NCI-H446 treated with DMSO at 0.1 percent for 48 hours (cell line): ENCODE data around the gene ADGRA1.
"Not testable (repeated sequence)": the region's sequence is repeated elsewhere in the genome, so short reads cannot be mapped to it uniquely, and the experiment has no call there.

Experiments used
- DNase-seq: peaks from one replicate; lab custom pipeline; 2025; lab: John Stamatoyannopoulos, UW

The ADGRA1 gene

GRCh38 chr10:133096616-133097269 lies 9.0 kb downstream of the ADGRA1 start:
- DNase-seq: no peak

- DNase-seq: no peak
Measured at GRCh38 chr10:133097418-133097817, 9.7 kb downstream of the ADGRA1 start.

DNA sequence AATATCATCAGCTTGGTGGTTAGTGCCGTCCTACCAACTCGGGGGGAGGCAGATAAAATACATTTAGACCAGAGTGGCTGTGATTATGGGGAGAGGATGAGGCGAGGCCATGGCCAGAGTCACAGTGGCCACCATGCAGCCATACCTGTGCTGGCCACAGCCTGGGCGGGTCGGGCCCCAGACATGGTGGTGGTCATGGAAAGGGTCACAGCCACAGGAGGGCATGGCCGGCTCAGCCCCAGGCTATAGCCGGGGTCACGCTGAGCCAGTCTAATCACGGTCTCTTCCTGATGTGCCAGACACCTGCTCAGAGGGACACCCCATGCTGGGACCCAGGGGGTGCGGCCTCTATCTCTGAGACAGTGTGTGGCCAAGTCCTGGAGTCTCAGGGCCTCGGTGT lies 10.2 kb downstream of the ADGRA1 start:
- DNase-seq: no peak

DNA sequence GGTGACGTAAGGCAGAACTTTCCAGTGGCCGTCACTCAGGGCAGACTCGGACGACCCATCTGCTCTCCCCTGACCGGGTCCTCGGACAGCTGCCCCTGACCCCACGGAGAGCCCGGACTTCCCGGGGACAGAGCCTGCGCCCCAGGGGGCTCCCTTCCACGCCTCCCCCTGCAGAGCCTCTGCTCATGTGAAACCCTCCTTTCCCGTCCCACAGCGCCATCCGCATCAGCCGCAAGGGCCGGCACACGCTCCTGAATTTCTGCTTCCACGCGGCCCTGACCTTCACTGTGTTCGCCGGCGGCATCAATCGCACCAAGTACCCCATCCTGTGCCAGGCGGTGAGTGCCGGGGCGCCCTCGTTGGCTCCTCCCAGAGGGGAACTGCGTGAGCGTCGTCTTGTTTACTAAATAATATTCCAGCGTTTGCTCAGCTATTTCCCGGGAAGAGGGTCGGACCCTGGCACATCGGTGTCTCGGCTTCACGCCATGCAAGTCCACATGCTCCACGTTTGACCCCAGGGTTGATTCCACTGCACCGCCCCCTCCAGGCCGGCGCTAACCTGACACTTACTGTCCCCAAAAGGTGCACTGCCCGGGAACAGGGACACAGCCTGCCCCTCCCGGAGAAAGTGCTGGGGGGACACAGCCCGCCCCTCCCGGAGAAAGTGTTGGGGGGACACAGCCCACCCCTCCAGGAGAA lies 10.9 kb downstream of the ADGRA1 start:
- no peak for DNase-seq

DNA sequence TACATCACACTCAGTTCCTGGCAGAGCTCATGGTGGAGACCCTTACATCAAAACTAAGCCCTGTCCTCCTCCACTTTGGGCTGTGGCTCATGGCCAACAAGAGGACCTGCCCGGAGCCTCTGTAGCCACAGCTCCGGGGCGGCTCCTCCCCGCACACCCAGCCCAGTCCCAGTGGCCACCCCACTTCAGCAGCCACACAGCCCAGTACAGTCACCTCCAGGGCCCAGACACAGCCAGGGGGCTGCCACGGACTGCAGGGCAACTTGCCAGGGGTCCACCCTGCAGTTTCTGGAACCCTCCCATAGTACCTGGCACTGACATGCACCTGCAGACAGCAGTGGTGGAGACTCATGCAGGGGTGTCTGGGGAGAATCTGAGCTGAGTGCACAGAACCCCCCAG lies 11.8 kb downstream of the ADGRA1 start:
- no peak for DNase-seq

GRCh38 chr10:133100186-133100585 lies 12.5 kb downstream of the ADGRA1 start:
- DNase-seq: no peak

DNA sequence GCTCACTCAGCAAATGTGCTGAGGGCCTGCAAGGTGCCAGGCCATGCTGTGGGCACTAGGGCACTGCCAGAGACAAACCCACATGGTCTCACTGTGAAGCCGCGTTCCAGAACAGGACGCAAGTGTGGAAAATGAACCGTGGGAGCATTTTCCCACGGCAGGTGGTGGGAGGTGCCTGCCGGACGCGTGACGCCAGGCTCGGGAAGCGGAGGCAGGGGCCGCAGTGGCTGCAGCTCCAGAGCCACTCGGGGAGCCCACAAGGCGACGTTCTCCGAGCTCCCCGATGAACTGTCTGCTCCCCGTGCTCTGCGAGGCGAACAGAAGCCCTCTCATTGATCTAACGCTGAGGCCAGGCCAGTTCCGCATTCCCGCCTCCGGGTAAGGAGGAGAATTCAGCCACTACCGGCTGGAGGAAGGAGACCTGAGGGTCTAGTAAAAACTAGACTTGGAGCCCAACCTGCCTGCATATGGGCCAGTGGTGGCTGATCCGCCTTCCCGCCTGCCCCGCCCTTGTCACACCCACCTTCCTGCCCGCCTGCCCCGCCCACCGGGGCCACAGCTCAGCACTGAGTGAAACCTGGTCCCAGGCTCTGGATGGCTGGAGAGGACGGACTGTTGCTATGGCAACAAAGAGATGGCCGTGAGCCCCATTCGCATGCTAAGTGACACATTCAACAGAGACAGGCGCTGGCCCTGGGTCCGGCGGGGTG lies 13.1 kb downstream of the ADGRA1 start:
- DNase-seq: no peak

DNA sequence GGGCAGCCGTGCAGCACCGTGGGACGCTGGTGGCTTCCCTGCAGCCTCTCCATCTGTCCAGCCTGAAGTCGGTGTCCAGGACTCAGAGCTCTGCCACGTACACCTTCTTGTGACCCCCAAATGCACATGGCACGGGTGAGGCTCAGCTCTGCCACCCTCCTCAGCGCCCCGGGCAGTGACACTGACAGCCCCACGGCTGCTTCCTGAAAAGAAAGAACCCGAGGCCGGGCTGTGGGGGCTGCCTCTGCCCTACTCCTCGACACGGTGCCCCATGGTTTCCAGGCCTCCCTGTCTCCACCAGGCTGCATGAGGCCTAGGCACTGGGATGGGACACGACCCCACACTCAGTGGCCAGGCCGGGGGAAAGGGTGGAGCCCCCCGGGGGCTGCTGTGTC lies 13.7 kb downstream of the ADGRA1 start:
- no peak for DNase-seq

DNA sequence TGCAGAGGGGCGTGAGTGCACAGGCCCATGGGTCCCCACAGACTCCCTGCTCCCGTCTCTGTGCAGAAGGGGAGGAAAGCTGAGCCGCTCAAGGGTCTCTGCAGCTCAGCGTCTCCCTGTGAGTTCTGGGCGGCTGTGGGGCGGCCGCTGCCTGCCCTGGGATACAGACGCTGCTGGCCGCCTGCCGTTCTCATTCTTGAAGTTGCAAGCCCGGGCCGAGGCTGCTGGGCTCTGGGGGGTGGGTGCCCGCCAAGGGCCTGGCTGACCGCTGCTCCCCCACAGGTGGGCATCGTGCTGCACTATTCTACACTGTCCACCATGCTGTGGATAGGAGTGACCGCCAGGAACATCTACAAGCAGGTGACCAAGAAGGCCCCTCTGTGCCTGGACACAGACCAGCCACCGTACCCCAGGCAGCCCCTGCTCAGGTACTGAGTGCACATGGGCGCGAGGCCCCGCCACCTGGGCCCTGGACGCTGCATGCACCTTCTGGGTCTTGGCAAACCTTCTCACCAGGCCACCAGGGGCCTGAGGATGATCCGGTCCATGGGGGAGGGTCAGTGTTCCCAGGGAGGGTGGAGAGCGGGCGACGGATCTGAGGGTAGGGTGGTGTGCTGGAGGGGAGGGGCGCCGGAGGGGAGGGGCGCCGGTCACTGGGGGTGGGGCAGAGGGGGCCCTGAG lies 14.8 kb downstream of the ADGRA1 start:
- DNase-seq: no peak

DNA sequence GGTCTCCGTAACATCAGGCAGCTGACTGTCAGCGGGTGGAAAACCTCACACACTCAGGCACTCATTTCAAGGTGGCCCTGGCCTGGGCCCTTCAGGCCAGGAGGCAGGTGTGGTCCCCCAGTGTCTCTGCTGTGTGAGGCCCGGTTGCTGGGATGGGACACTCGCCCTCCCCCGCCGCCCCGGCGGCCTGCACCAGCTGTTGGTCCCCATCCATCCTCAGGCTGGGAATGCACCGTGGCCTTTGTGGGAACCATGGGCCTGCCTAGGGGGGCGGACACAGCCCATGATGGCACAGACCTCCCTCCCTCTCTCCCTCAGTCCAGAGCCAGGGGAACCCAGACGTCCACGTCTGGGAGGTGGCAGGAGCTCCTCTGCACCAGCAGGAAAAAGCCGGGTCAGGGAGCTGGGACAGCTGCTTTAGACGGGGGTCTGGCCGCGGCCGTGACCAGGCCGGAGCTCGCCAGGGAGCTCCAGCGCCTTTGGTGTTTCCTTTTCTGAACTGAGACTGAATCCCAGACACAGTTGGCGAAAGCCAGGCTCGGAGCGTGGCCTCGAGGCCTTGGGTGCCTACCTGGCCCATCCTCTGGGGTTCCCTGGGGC lies 15.7 kb downstream of the ADGRA1 start:
- no peak for DNase-seq

DNA sequence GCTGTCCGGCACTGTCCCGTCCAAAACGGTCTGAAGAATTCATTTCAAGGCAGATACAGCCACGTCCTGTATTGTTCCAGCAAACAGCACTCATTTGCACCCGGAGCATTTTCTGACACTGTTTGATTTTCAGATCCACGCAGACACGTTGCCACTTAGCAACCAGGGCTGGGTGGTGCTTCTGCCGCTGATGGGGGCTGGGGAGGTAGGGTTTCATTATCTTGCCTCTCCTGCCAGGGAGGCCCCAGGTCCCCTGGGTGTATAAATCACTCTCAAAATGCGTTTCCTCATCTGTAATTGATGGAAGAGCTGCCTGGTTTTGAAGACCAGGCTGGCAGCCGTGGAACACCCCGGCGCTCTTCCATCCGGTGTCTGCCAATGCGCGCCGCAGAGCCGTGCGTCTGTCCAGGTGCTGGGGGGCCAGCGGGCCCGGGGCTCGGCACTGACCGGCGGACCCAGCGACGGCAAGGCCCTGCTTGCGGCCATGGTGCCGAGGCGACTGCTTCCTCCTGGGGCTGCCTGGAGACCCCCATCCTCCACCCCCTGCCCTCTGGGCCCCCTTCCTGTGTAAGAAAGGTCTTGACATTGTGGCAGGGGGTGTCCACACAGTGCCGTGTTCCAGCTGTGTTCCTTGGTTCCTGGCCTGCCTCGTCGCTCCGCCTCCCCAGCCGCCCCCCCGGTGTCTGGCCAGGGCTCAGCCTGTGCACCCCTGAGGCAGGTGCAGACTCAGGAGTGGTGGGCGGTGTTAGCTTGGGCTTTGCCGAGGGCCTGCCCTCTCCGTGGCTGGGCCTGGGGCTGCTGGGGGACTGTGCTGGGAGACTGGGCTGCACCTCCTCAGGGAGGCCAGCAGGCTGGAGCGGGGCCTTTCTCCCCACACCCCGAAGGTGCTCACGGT lies 16.6 kb downstream of the ADGRA1 start:
- no peak for DNase-seq

GRCh38 chr10:133104963-133105640 lies 17.4 kb downstream of the ADGRA1 start:
- no peak for DNase-seq

GRCh38 chr10:133105686-133106390 lies 18.1 kb downstream of the ADGRA1 start:
- no peak for DNase-seq

DNA sequence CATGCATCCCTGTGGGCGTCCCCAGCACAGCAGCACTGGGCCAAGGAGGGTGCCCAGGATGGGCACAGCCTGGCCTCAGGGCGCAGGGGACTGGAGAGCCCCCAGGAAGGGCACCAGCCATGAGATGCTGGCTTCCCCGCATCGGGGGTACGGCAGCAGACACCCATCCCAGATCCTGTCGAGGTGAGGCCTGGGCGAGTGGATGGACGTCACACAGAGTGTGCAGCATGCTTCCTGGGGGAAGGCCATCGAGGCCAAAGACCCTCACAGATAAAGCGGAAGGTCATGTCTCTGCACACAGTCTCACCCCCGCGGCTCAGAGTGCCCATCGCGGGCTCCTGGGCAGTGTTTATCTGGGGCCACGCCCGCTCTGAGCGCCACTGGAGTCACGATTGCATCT lies 18.8 kb downstream of the ADGRA1 start:
- DNase-seq: no peak

- no peak for DNase-seq
Measured at GRCh38 chr10:133107442-133107841, 19.7 kb downstream of the ADGRA1 start.

- DNase-seq: no peak
Measured at GRCh38 chr10:133109711-133110110, 22.0 kb downstream of the ADGRA1 start.

- no peak for DNase-seq
Measured at GRCh38 chr10:133110133-133110532, 22.4 kb downstream of the ADGRA1 start.

GRCh38 chr10:133110609-133111275 lies 23.0 kb downstream of the ADGRA1 start:
- no peak for DNase-seq

DNA sequence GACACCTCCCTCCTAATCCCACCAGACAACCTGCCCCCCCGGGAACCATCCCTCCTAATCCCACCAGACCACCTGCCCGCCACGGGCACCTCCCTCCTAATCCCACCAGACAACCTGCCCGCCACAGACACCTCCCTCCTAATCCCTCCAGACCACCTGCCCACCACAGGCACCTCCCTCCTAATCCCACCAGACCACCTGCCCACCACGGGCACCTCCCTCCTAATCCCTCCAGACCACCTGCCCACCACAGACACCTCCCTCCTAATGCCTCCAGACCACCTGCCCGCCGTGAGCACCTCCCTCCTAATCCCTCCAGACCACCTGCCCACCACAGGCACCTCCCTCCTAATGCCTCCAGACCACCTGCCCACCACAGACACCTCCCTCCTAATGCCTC lies 23.9 kb downstream of the ADGRA1 start:
- not testable (repeated sequence) for DNase-seq
